Neural progenitor cell (in vitro differentiated cells): ENCODE data around the gene IL22RA2. TPM values are rescaled to one million over a fixed set of nuclear protein-coding genes. Genes with fewer than 3 reads are reported as not detected.

Source experiments
- DNase-seq: peaks from one replicate; pipeline ENCODE4 v3.0.0-alpha.2; 2016; ENCODE audit warnings: low spot score
- H2AFZ ChIP-seq: fragments of 200-600 bp; sonication (generic); replicated peaks from 2 replicates; pipeline ENCODE4 v1.6.1; 2016; ENCODE audit warnings: antibody characterized with exemption
- H3F3A ChIP-seq: fragments of 200-600 bp; sonication (generic); 2 replicates; pipeline ENCODE4 v1.6.1; 2016; ENCODE audit warnings: antibody characterized with exemption, low read depth
- H3K27ac ChIP-seq: fragments of 200-600 bp; sonication (generic); 2 replicates; pipeline ENCODE4 v1.5.1; 2016; ENCODE audit warnings: mild to moderate bottlenecking
- H3K27me3 ChIP-seq: fragments of 200-600 bp; sonication (generic); 2 replicates; pipeline ENCODE4 v1.6.1; 2016; ENCODE audit warnings: mild to moderate bottlenecking, moderate library complexity
- H3K36me3 ChIP-seq: fragments of 200-600 bp; sonication (generic); 2 replicates; pipeline ENCODE4 v1.5.1; 2016
- H3K4me1 ChIP-seq: fragments of 200-600 bp; sonication (generic); 2 replicates; pipeline ENCODE4 v1.6.1; 2016; ENCODE audit warnings: mixed run types
- H3K4me2 ChIP-seq: fragments of 200-600 bp; sonication (generic); 2 replicates; pipeline ENCODE4 v1.6.1; 2016
- H3K4me3 ChIP-seq: fragments of 200-600 bp; sonication (generic); 2 replicates; pipeline ENCODE4 v1.5.1; 2016
- H3K79me2 ChIP-seq: fragments of 200-600 bp; sonication (generic); 2 replicates; pipeline ENCODE4 v1.6.1; 2016; ENCODE audit warnings: low read depth
- H3K9ac ChIP-seq: fragments of 200-600 bp; sonication (generic); 2 replicates; pipeline ENCODE4 v1.6.1; 2016
- H3K9me3 ChIP-seq: fragments of 200-600 bp; sonication (generic); 2 replicates; pipeline ENCODE4 v1.5.1; 2016; ENCODE audit warnings: low read depth
- H4K20me1 ChIP-seq: fragments of 200-600 bp; sonication (generic); 2 replicates; pipeline ENCODE4 v1.6.1; 2016; ENCODE audit warnings: low read depth
- H3K27ac Mint-ChIP-seq: 3 replicates; pipeline ENCODE4 v1.8.0; 2021; ENCODE audit warnings: mixed read lengths
- H3K27me3 Mint-ChIP-seq: 2 replicates; pipeline ENCODE4 v1.8.0; 2022; ENCODE audit warnings: low read depth, mild to moderate bottlenecking, inconsistent platforms, moderate library complexity, mixed read lengths; ENCODE audit not compliant: insufficient read depth
- H3K36me3 Mint-ChIP-seq: 3 replicates; pipeline ENCODE4 v1.8.0; 2021; ENCODE audit warnings: mixed read lengths
- H3K4me1 Mint-ChIP-seq: 3 replicates; pipeline ENCODE4 v1.8.0; 2021; ENCODE audit warnings: mixed read lengths
- H3K4me3 Mint-ChIP-seq: 3 replicates; pipeline ENCODE4 v1.8.0; 2021; ENCODE audit warnings: mild to moderate bottlenecking, moderate library complexity, mixed read lengths
- H3K9me3 Mint-ChIP-seq: 3 replicates; pipeline ENCODE4 v1.8.0; 2020; ENCODE audit warnings: mixed read lengths
- EZH2 ChIP-seq: fragments of 200-600 bp; sonication (generic); IDR thresholded peaks from 2 replicates; pipeline ENCODE4 v1.6.1; 2017; ENCODE audit warnings: antibody characterized with exemption, mild to moderate bottlenecking, moderate library complexity
- EZH2phosphoT487 ChIP-seq: fragments of 200-600 bp; sonication (generic); IDR thresholded peaks from 2 replicates; pipeline ENCODE4 v1.6.1; 2017; ENCODE audit warnings: antibody characterized with exemption
- total RNA-seq: library from RNA; depleted of rRNA; stranded (reverse); fragments of >200 nt; gene quantifications from 2 replicates; pipeline ENCODE4 v1.2.3, GENCODE V29; 2015; ENCODE audit warnings: low replicate concordance
- TF ChIP-seq, protein P1 (sequence below): fragments of 200-600 bp; sonication (generic); IDR thresholded peaks from 2 replicates; pipeline ENCODE4 v1.5.1; 2017; ENCODE audit warnings: antibody characterized with exemption, mild to moderate bottlenecking

Gene IL22RA2
- total RNA-seq, 1 donor from 2014 or later, result not detected

DNA sequence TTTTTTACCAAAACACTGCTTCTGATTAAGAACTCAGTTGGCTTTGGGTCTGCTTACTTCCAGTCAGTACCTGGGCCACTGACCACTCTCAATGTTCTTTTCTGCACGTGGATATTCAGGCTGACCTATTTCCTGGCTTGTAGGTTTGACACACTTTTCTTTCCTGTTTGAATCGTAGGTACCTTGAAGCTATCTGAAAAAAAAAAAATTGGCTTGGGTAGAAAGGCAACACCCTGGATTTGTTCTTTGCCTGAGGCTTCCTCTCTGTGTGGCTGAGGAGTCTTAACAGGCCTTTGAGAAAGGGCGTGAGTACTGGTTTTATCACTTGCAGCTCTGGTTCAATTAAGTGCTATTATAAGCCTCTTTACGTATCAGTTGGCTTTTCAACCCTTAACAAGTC lies 68.1 kb downstream of the IL22RA2 start:
- H3K27me3 Mint-ChIP-seq, result no peaks in the 10 kb centered on the region
- H2AFZ ChIP-seq, result no peak overlapping the region
- no peak overlapping the region for H3K27ac Mint-ChIP-seq
- H3K36me3 ChIP-seq, result no peaks in the 10 kb centered on the region
- H3K4me1 Mint-ChIP-seq, result no peaks in the 10 kb centered on the region
- no peak overlapping the region for H3K27ac ChIP-seq
- H3K36me3 Mint-ChIP-seq, result no peaks in the 10 kb centered on the region
- no peaks in the 10 kb centered on the region for H3F3A ChIP-seq
- H3K9me3 Mint-ChIP-seq, result peaks cover 15% of the 10 kb centered on the region
- TF ChIP-seq, protein P1, sequence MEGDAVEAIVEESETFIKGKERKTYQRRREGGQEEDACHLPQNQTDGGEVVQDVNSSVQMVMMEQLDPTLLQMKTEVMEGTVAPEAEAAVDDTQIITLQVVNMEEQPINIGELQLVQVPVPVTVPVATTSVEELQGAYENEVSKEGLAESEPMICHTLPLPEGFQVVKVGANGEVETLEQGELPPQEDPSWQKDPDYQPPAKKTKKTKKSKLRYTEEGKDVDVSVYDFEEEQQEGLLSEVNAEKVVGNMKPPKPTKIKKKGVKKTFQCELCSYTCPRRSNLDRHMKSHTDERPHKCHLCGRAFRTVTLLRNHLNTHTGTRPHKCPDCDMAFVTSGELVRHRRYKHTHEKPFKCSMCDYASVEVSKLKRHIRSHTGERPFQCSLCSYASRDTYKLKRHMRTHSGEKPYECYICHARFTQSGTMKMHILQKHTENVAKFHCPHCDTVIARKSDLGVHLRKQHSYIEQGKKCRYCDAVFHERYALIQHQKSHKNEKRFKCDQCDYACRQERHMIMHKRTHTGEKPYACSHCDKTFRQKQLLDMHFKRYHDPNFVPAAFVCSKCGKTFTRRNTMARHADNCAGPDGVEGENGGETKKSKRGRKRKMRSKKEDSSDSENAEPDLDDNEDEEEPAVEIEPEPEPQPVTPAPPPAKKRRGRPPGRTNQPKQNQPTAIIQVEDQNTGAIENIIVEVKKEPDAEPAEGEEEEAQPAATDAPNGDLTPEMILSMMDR, result no peak
- TF ChIP-seq EZH2 (no peak), EZH2phosphoT487 (no peak)
- no peak overlapping the region for H3K4me2 ChIP-seq
- peaks cover 4% of the 10 kb centered on the region for H3K9me3 ChIP-seq
- DNase-seq, result no peak
- H3K4me3 ChIP-seq, result no peak overlapping the region
- H3K4me3 Mint-ChIP-seq, result no peak overlapping the region
- H3K79me2 ChIP-seq, result no peaks in the 10 kb centered on the region
- H3K27me3 ChIP-seq, result no peaks in the 10 kb centered on the region
- no peaks in the 10 kb centered on the region for H3K4me1 ChIP-seq
- H3K9ac ChIP-seq, result no peak overlapping the region
- H4K20me1 ChIP-seq, result no peaks in the 10 kb centered on the region

- no peak for TF ChIP-seq EZH2phosphoT487
- no peak for TF ChIP-seq EZH2
- TF ChIP-seq, protein P1, result no peak
- H3K27ac Mint-ChIP-seq, result no peak overlapping the region
- H3K9me3 Mint-ChIP-seq, result peaks cover 15% of the 10 kb centered on the region
- no peaks in the 10 kb centered on the region for H3K36me3 Mint-ChIP-seq
- no peaks in the 10 kb centered on the region for H3K4me1 Mint-ChIP-seq
- no peaks in the 10 kb centered on the region for H3K4me1 ChIP-seq
- H3K36me3 ChIP-seq, result no peaks in the 10 kb centered on the region
- H3K4me3 ChIP-seq, result no peak overlapping the region
- H3F3A ChIP-seq, result no peaks in the 10 kb centered on the region
- H4K20me1 ChIP-seq, result no peaks in the 10 kb centered on the region
- no peaks in the 10 kb centered on the region for H3K79me2 ChIP-seq
- H3K27me3 ChIP-seq, result no peaks in the 10 kb centered on the region
- peaks cover 4% of the 10 kb centered on the region for H3K9me3 ChIP-seq
- no peak overlapping the region for H3K27ac ChIP-seq
- H3K4me2 ChIP-seq, result no peak overlapping the region
- DNase-seq, result no peak
- no peaks in the 10 kb centered on the region for H3K27me3 Mint-ChIP-seq
- H3K4me3 Mint-ChIP-seq, result no peak overlapping the region
- no peak overlapping the region for H2AFZ ChIP-seq
- no peak overlapping the region for H3K9ac ChIP-seq
These were observed 68.5 kb downstream of the IL22RA2 start for GRCh38 chr6:137104926-137105325.

DNA sequence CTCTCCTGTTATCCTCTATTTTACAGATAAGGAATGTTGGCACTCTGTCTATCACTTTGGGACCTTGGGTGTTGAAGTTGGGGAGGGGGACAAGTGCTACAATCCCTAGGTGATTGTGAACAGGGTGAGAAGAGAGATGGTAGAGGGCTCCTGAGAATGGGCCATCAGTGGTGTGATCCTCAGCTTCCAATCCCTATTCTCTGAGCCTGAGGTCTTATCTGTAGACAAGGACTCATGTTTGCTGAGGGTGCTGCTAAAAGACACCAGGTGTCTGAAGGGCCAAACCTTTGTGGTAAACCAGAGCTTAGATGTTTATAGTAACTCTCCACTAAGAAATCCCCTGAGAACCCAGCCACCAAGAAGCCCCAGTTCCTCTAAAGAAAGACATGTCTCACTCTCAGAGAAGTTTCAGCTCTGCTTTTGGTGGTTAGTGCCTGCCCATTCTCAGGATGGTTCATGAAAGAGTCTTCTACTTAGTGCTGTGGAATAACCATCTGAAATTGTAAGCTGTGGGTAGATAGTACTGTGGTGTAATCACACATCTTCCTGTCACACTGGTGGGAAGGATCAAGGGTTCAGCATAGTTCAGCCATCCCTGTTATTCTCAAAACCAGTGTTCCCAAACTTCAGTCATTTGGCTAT lies 70.5 kb downstream of the IL22RA2 start:
- Mint-ChIP-seq H3K27ac (no peak overlapping the region), H3K4me3 (no peak overlapping the region), H3K4me1 (no peaks in the 10 kb centered on the region), H3K27me3 (no peaks in the 10 kb centered on the region), H3K36me3 (no peaks in the 10 kb centered on the region), H3K9me3 (peaks cover 11% of the 10 kb centered on the region)
- H4K20me1 ChIP-seq, result no peaks in the 10 kb centered on the region
- H3K4me2 ChIP-seq, result no peak overlapping the region
- no peak overlapping the region for H2AFZ ChIP-seq
- no peaks in the 10 kb centered on the region for H3K79me2 ChIP-seq
- H3K9ac ChIP-seq, result no peak overlapping the region
- no peaks in the 10 kb centered on the region for H3K4me1 ChIP-seq
- H3K27ac ChIP-seq, result no peak overlapping the region
- no peaks in the 10 kb centered on the region for H3K27me3 ChIP-seq
- TF ChIP-seq, protein P1, result no peak
- TF ChIP-seq EZH2, result no peak
- no peak for TF ChIP-seq EZH2phosphoT487
- H3K36me3 ChIP-seq, result no peaks in the 10 kb centered on the region
- H3F3A ChIP-seq, result no peaks in the 10 kb centered on the region
- no peak overlapping the region for H3K4me3 ChIP-seq
- no peak for DNase-seq
- peaks cover 4% of the 10 kb centered on the region for H3K9me3 ChIP-seq
